ENCODE measurements around the gene TAF10.
A peak's percentile ranks its signal among the peaks of the same experiment; 100 is the strongest.

The TAF10 gene

DNA sequence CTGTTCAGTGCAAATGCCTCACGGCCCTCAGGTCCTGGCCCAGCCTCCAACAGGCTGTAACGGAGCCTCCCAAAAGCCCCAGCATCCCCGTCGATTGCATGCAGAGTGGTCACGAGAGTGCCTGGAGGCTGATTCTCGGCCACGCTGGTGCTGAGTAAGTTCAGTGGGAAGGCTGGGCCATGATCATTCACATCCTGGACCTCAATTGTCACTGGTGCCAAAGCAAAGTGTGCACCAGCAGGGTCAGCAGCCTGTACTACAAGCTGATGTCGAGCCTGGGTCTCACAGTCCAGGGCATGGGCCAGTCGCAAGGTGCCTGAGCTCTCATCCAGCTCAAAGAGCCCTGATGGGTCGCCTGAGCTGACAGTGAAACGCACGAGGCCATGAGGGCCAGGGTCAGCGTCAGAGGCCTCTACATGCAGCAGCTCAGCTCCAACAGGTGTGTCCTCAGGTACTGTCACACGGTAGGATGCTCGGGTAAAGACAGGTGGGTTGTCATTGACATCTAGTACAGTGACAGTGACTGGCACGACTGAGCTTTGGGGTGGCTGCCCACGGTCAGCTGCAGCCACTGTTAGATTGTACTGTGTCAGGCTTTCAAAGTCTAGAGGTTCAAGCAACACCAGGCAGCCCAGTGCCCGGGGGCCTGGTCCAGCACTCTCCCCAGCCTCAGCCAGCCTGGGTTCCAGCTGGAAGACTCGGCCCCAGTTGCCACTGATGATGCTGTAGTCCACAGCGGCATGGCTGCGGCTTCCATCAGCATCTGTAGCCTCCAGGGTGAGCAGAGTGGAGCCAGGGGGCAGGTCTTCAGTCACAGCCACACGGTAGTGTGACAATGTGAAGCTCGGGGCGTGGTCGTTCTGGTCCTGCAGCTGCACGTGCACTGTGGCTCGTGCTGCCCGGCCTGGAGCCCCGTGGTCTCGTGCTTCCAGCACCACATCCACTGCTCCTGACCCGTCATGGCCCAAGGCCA is 11.7 kb upstream of the TAF10 start:
- no peak for FAIRE-seq

DNA sequence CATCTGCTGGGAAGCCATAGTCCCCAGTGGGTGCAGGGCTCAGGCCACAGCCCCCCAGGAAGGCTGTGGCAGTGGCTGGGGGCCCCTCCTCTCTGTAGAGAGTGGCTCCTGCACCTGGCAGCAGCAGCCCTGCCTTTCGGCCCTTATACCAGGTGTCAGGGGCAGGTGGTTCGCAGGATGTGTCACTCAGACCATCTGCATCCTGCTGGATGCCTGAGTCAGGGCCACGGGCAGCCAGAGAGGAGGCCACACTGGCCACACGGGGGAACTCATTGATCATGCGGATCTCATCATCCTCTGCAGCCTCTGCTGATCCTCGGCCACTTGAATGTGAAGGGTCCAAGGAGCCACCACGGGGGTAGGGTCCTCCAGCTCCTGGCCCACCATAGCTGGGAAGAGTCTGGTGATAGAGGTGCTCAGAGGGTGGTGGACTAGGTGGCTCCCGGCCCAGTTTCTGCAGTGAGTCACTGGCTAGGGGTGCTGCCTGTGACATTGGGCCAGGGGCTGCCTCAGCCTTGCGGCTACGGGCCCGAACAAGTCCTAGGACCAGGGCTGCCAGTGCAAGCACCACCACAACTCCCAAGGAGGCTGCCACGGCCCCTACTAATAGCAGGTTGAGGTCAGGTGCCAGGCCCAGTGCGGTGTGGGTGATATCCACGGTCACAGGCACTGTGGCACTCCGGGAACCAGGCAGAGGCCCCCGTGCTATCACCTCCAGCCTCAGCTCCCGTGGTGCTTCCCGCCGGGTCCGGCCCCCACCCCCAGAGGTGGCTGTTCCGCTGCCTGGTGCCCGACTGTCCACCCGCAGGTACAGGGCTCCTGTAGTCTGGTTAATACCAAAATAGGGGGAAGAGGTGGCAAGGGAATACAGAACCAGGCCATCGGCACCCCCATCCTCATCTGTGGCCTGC is 10.5 kb upstream of the TAF10 start:
- FAIRE-seq: no peak

DNA sequence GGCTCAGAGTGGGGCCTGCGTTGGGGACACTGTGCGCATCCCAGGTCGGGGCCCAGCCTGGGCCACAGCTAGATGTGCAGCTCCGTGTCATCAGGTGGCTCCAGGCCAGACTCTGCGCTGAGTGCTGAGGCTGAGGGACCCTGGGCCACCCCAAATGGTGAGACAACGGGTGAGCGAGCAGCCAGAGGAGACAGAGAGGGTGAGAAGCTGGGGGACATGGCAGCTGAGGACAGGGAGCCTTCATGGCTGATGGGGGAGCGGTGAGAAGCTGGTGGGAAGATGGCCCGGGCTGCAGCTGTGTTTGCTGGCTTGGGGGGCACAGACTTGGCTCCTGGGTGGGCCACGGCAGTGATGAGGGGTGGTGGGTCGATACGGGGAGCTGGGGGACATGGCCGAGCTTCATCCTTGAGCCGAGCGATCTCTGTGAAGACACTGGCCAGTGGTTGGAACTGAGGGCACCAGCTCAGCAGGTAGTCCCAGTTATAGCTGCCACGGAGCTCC is 9.7 kb upstream of the TAF10 start:
- no peak for FAIRE-seq

GRCh38 chr11:6620636-6621035 is 8.6 kb upstream of the TAF10 start:
- no peak for FAIRE-seq

- peak; percentile 79 for FAIRE-seq
Measured at GRCh38 chr11:6619004-6619745, 7.2 kb upstream of the TAF10 start, which contains the start of gene TPP1. TSS of gene TPP1 (minus strand) at chr11:6619422. CDS start at chr11:6619400, 22 bp downstream.

- FAIRE-seq: no peak
Measured at GRCh38 chr11:6618117-6619003, 6.3 kb upstream of the TAF10 start.

DNA sequence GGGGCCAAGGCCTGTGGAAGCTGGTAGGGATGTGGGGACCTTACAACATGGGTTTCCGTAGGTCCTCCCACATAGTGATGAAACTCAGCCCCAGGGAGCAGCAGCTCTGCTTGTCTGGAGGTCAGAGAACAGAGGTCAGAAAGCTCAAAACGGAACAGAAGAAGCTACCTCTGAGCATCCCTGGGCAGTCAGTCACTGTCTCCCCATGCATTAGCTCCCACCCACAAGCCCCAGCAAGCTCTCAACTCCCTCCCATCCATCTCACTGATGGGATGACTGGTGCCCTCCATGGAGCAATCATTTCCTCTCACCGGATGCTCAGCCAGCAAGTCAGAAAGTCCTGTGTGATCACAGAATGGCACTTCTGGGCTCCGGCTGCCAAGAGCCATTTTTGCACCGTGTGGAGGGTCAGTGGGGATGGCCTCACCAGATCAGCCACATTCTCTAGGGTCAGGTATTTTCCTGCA is 5.3 kb upstream of the TAF10 start:
- no peak for FAIRE-seq

GRCh38 chr11:6616596-6617250 is 4.7 kb upstream of the TAF10 start:
- no peak for FAIRE-seq

DNA sequence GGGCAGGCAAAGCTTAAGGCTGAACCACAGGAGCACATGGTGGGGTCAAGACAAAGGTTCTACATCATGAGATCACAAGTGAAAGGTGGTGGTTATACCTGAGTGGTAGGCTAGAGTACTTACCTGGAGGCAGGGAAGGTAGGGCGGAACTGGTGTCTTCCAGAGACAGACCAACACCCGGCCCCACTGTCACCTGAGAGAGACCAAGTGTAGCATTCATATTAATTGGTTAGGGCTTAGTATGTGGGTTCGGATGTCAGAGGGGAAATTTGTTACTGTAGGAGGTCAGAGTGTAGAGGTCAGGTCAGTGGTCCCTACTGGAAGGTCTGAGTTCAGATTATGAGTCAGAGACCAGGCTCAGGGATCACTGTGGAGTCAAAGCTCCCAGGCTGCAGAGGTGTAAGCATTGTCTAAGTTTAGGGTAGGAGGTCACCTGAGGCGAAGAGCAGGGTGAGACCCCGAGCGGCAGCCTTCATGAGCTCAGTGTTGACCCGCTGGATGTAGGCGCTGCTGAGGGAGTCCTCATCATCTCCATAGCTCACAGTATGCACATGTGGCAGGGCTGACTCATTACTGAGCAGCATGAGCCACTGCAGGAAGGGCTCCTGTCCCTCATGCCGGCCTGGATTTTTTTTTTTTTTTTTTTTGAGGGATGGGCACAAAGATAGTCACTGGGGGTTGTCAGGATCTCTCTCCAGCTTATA is 4.0 kb upstream of the TAF10 start:
- FAIRE-seq: no peak

DNA sequence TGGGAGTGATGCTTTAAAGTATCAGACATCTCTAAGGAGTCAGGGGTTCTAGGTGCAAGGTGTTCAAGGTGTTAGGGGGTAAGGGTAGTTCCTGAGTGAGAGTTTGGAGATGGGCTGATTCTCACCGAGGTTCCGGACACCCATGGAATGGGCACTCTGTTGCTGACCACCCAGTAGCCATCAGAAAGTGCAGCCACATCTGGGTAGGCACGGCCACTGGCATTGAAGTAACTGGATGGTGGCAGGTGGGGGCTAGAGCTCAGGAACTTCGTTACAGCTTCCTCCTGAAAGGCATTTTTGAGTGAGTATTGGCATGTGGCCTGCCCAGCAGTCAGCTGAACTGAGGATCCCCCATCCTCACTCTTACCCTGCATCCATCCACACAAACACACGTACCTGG is 3.0 kb upstream of the TAF10 start:
- FAIRE-seq: no peak

DNA sequence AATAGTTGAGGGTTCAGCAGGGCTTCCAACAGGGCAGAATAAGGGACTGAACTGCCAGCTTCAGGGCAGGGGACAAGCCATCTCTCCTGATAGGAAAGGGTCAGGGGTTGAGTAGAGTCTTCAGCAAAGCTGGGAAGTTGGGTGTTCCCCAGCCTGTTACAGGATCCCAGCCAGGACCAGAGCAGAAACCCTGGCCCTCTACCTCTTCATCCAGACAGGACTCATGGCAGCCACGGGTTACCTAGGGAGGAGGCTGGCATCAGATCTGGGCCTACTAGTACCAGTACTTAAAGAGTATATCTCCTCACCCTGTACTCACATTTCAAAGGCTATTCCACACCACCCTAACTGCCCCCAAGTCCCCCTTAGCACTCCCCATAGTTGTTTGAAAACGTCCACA is 2.4 kb upstream of the TAF10 start:
- no peak for FAIRE-seq

- no peak for FAIRE-seq
Measured at GRCh38 chr11:6613496-6613895, 1.5 kb upstream of the TAF10 start.

DNA sequence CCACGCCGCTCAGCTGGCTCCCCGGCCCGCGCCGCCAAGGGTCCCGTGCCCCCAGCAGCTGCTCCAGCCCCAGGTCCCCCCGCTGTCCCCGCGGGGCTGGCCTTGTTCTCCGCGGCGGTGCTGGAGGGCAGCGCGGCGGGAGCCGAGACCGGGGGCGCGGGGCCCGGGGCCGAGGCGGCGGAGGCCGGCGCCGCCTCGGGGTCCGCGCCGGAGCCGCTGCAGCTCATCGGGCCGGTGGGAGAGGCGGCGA is 128 bp downstream of the TAF10 start:
- FAIRE-seq: no peak

DNA sequence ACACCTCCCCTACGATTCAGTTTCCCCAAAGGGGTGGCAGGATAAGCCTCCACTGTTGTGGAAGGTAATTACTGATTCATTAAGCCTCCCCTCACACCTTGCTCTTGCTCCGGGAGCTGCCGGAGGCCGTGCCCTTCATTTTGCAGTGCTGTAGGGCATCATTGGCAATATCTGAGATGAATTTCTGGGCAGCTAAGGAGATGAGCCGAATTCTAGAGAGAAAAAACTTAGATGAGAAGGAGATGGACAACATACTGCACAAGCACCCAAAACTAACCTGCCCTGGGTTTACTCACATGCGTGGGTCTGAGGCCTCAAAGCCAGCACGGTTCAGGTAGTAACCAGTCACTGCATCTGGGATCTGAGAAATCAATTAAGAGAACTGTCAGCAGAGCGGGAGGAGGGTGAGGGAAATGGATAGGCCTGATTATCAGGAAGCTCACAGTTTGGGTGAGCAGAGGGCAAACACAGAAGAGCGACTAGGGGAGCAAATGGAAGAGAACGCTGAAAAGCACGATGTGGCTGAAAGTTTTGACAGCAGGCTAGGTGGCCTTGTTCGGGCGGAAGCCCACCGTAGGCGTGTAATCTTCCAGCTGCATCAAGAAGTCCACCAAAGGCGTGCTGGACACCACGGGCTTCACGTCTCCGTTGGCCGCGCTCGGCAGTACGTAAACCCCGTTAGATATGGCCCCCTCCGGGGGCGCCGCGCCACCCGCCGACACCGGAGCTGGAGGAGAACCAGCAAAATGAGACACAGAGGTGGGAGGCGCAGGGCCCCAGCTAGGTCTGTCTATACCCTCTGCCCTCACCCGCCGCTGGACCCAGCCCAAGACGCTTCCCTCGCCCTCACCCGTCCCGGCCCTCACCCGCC is 689 bp downstream of the TAF10 start:
- FAIRE-seq: no peak

DNA sequence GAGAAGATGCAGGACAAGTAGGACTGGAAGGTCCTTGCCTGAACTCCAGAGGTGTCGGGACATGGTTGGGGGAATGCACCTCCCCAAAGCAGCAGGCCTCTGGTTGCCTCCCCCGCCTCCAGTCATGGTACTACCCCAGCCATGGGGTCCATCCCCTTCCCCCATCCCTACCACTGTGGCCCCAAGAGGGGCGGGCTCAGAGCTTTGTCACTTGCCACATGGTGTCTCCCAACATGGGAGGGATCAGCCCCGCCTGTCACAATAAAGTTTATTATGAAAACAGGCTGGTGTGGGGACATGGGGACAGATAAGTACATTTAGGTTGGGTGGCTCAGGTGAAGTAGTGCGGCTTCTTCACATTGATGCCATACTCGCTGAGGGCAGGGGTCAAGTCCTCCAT is 1.4 kb downstream of the TAF10 start:
- FAIRE-seq: no peak

- FAIRE-seq: no peak
Measured at GRCh38 chr11:6609502-6610015, 2.5 kb downstream of the TAF10 start.

DNA sequence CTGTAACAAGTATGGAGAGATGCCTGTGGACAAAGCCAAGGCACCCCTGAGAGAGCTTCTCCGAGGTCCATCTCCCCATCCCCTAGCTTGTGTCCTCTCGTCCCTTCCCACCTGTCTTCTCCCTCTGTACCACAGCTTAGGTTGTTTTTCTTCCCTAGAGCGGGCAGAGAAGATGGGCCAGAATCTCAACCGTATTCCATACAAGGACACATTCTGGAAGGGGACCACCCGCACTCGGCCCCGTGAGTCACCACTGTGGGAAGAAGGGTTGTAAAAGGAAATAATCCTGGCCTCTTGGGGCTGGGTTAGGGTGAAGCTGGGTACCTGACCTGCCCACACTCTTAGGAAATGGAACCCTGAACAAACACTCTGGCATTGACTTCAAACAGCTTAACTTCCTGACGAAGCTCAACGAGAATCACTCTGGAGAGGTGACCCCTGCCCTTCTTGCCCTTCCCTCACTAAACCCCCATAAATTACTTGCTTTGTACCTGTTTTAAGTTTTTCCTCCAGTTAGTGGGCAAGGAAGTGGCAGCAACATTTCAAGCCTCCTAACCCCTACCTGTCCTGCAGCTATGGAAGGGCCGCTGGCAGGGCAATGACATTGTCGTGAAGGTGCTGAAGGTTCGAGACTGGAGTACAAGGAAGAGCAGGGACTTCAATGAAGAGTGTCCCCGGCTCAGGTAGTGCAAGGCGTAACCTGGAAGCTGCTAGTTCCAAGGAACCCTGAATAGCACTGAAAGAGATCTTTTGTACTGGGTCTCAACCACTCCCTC is 3.1 kb downstream of the TAF10 start:
- FAIRE-seq: no peak

DNA sequence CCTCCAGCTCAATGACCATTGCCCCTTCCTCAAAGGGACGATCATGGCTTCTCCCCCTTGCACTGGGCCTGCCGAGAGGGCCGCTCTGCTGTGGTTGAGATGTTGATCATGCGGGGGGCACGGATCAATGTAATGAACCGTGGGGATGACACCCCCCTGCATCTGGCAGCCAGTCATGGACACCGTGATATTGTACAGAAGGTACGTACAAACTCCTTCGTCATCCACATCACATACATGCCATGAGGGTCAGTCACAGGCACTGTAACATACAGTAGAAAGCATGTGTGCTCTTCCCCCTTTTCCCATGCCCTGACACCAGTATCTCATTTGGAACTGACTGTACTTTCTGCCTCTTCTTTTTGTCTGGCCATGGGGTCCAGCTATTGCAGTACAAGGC is 4.0 kb downstream of the TAF10 start:
- no peak for FAIRE-seq

All from islet of Langerhans (tissue), 1 donor.